SKM-1 (cell line): ENCODE results near the gene FCN3.
"Not testable (repeated sequence)": the region's sequence is repeated elsewhere in the genome, so short reads cannot be mapped to it uniquely, and the experiment has no call there.

ENCODE experiments used
- DNase-seq: peaks from one replicate; lab custom pipeline; 2025; ENCODE audit not compliant: unreplicated experiment; lab: John Stamatoyannopoulos, UW

The FCN3 gene

DNA sequence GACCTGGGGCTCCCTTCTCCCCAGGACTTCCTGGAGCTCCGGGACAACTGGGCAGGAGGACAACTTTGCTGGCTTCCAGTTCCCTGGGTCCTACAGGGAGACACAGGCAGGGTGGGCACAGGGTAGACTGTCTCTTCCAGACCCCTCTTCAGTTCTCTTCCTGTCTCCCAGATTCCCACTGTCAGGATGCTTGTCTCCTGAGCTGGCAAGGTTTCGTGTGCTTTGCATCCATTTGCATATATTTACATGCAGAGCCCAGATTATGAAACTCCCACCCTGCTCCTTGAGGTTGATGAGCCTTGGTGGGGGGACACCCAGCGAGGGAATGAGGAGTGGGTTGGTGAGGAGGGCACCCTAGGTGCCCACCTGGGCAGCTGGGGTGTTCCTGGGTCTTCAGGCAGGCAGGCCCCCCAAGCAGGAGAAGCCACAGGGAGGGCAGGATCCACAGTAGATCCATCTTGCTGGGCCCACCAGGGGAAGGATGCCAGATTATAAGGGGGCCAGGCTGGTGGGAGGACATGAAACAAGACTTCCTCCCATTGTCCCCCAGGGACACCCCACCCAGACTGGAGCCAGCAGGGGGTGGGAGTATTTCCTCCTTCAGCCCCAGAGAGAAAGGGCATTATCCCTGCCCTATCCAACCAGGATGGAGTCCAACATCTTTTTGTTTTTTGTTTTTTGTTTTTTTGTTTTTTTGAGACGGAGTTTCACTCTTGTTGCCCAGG is at the start of gene FCN3:
Gene FCN3 (minus strand): TSS at position 463 of the 725 bp plus-strand sequence. CDS start 6 bp downstream, at position 457.
- DNase-seq, result no peak

DNA sequence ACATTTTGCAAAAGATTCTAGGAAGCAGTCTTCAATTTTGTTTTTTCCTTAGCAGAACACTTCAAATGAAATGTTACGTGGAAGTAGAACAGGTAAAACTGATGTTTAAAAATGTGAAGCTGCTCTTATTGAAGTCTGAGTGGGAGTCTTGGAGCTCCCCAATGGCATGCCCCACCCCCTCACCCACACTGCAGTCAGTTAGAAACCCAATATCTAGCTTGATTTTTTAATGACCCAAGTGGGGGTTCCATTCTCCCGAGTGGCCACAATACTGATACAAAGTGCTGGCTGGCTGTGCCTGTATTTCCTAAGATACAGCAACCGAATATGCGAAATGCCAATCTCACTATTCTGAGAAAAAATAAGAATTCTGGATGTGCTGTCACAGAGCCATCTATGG is 49.1 kb upstream of the FCN3 start:
- no peak for DNase-seq

DNA sequence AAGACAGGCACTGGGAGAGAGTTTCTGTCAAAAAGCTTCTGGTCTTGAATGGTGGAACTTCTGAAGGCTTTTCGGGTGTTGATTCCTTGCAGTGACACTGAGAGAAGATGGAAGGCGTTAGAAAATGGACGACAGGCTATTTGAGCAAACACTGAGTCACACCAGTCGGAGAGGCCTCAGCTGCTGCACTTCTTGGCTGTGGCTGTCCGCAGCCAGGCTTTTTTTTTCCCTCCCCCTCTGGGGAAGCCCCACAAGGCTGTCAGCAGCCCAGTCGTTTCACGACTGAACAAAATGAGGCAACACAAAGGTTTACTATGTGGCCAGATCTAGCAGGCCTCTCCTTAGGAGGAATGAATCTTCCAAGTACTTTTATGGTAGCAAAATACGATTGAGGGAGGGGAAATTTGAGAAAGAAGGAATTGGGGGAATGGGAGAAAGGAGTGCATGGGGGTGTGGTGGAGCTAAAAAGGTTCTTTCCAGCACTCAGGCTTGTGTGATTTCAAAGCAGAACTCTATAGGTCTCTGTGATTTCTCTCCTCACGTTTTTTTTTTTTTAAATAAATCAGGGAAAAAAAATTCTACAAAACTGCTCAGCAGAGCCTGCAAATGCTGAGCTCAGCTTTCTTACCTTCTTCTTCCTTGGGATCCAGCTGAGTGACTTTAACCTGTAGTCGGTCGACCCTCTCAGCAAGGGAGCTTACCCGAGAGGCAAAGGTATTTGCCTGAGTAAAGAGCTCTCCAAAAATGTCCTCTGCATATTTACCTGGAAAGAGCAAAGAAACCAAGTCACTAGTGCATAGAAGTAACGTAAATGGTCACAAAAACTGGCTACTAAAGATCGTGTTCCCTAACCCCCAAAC is 43.9 kb upstream of the FCN3 start:
- DNase-seq, result no peak

DNA sequence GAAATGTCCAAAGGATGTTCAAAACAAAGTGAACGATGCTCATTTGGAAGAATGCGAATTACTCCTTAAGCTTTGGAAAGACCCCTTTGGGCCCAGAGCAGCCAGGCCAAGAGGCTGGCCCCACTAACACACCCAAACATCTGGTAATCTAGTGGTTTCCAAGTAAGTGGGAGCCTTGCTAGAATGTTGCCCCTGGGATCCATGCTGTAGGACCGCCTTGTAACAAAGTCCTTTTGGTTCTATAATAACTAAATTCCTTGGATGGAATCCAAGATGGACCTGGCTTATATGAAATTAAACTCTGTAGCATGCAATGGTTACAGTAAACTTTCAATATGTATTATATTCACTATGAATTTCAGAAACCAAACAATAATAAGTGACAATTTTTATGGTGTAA is 43.1 kb upstream of the FCN3 start:
- DNase-seq, result no peak

DNA sequence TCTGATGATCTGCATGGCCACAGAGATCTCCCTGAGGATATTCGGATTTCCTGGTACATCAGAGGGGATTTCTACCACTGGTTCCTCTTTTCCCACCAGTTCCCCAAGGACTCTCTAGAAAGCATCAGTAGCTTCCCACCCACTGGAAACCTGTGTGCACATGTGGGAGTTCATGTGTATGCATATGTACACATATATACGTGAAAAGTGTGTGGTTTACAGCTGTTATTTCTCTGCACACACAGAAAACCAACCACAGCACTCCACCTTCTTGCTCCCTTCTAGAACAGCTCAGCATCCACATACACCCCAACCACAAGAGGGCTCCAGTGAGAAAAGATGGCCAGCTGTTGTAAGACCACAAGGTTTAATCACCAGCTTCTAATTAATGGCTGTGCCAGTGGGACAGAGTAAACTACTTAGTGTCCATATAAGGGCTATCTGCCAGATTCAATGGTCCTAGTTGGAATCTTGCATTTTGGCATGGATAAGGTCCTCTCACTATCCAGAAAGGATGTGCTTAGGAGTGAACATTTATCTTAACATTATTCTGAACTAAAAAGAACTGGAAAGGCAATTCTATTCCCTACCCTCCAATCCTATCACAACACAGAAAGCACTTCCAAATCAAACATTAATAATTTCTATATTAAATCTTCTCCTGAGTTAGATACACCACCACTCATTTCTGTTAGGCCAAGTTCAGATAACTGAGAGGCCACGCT is 41.9 kb upstream of the FCN3 start:
- no peak for DNase-seq

DNA sequence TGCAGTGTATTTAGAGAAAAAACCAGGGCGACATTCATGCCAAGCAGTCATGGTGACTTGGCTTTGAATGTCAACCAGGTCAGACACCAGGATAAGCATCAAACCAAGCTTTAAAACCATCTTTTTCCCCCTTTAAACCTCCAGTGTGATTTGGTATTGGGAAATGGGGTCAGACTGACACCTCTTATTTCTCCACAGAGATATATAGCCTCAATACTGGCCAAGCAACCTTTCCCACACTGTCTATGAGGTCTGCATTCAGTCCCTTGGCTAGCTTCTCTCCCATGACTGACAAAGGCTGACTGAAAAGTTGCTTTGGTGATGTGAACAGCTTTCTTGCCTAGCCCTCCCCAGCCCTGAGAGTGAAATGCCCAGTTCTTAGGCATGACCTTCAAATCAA is 39.5 kb upstream of the FCN3 start:
- no peak for DNase-seq

DNA sequence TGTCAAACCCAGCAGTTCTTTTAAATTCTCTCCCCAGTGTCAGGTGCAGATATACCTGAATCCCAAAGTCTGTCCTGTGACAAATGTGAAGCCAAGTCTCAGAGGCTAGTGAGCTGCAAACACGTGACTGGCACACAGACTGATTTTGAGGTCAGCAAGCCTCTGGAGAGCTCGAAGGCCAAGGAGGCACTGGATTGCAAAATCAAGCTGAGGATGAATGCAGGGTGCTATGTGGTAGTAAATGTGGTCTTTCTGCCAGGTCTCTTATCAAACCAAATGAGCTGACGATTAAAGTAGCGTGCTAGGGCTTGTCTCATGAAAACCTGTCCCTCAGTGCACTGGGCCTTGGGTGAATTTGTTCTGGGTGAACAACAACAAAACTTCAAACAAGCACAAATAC is 38.4 kb upstream of the FCN3 start:
- DNase-seq, result no peak

DNA sequence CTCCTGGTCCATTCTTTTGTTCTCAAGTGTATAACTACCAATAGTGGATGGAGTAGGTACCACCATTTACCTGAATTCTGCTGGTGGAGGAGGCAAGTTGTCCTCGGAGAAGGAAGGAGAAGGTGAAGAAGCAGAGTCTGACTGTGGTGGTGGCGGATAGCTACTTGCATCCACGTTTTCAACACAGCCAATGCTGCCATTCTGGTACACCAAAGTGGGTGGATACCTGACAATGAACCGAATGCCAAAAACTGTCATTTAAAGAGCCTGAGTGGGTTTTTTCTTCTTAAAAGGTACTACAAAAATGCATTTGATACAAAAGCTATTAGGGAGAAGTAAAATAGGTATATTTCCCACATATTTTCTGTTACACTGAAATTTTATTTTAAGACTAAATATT is 37.9 kb upstream of the FCN3 start:
- no peak for DNase-seq

DNA sequence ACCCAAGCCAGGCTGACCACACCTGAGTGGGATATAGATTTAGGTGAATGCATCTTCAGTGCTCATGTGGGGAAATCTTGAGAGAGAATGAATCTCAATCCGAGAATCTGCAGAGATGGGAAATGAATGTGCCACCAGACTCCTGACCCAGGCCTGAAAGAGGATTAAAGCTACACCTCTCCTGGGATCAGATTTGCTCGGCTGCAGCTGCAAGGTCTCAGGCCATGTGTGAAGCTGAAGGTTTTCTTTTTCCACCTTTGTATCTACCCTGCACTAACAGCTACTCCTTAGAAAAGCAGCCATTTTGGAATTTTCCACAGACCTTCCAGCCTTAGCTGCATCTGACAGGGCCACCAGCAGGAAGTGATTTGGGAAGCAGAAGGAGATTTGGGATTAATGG is 36.1 kb upstream of the FCN3 start:
- DNase-seq, result no peak

DNA sequence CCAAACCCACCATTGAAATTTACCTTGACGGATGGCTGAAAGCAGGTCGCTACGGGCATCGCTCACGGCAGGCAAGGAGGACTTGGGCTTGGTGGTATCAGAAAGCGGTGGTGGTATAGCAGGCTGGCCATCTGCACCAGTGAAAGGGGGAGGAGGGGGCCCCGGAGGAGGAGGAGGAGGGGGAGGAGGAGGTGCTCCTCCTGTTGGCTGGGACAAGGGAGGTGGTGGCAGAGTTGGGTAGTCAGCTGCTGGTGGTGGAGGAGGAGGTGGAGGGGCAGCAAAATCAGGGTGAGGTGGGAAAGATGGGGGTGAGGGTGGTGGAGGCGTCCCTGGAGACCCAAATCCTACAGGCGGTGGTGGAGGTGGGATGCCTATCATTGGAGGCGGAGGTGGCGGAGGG is 35.0 kb upstream of the FCN3 start:
- no peak for DNase-seq

DNA sequence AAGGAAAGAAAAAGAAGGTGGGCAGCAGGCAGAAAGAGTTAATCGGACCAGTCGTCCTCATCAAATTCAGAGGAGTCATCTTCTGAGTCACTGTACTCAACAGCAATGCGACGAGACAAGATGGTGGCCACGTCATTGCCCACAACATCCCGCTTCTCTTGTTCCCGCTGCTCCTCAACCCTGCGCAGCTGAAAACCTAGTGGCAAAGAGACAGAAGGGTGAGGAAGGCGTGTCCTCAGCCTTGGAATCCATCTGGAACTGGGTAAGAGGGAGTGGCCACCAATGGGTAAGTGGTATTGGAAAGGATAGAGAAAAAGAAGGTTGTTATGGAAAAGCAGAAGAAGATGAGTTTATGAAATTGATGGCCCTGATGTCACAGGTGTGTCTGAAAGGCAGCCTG is 33.5 kb upstream of the FCN3 start:
- DNase-seq, result no peak

DNA sequence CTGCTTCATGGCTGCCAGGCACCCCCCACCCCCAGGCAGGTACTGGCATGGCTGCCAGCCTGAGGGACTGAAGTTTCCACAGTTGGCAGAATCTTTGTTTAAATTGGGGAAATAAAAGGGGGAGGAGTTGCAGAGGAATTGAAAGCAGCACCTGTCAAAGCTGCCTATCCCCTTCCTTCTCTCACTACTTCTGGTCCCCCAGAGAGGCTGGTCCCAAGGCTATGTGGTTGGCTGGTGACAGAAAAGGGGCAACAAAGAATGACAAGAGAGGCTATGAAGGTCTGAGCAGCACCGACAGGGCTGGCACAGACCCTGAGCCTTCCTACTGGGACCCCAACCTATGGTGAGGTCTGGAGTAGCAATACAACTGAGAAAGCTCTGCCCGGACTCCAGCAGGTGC is 32.2 kb upstream of the FCN3 start:
- not testable (repeated sequence) for DNase-seq

DNA sequence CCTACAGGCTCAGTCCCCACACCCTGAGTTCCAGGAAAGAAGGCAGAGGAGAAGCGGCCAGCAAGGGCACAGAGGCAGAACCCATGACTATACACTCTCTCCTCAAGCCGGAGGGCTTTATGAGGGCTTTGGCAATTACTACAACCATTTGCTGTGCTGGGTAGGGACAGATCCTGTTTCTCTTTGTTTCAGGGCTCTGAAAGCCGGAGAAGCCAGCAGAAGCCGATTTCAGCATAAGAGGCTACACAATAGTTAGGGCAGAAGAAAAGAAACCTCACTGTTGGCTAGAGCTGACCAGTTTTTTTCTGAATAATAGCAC is 31.7 kb upstream of the FCN3 start:
- DNase-seq, result no peak

DNA sequence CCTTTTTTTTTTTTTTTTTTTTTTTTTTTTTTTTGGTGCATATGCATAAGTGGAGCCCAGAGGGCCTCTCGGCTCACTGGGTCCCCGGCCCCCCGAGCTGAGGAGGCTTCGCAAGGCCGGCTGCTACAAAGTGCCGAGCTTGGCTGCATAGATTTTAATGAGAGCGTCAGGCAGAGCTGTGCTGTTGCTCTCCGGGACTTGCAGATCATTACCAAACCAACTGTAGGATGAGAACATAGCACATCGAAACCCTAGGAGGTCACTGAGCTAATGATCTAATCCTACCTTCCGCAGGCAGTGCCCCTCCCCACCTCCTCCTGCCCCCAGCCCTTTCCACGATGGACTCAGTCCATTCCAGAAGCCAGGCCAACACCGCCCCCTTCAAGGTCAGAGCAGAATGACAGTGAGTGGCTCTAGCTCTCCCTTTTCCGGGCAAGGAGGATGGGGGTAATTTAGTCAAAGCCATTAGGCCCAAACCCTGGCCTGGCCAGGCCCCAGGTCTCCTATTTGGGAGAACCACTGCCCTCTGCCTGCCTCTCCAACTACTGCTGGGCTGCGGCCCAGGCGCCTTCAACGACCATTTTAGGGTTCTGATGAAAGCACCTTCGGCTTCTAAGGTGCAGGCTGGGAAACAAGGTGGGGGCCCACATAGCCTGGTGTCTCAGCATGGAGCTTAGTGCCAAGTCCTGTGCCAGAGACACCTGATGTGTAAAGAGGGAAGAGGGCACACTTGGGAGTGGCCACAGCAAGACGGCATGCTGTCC is 31.2 kb upstream of the FCN3 start:
- DNase-seq, result not testable (repeated sequence)

DNA sequence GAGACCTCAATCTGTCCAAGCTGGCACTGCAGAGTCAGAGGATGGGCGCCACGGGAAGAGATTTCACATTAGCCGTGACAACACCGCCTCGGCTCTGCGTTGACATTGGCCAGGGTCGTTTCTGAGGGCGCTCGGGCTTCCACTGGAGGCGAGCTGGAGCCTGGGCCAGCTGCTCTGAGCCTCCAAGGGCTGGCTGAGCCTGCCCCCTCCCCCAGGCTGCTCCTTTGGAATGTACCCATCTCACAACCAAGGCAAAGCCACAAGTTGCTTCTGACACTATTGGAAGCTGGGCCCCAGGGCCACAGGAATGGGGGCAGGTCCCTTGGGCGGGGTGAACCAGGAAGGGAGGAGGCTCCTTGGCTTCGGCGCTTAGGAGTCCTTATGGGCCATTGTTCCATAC is 30.4 kb upstream of the FCN3 start:
- no peak for DNase-seq

DNA sequence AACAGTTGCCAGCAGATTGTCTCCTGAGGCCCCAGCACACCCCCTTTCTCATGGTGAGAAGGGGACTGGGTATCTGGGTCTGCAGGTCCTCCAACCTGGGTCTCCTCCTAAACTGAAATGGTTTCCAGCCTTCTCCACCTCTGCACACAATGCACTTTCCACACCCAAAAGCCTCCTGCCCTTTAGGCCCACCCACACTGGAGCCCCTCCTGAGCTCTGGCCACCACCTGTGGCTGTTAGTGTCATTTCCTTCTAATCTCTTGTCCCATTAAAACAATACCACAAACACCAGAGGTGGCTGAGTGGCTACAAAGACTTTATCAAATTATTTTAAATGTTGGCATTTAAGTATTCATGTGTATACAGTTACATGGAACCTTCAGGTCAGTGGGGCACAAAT is 29.3 kb upstream of the FCN3 start:
- no peak for DNase-seq

DNA sequence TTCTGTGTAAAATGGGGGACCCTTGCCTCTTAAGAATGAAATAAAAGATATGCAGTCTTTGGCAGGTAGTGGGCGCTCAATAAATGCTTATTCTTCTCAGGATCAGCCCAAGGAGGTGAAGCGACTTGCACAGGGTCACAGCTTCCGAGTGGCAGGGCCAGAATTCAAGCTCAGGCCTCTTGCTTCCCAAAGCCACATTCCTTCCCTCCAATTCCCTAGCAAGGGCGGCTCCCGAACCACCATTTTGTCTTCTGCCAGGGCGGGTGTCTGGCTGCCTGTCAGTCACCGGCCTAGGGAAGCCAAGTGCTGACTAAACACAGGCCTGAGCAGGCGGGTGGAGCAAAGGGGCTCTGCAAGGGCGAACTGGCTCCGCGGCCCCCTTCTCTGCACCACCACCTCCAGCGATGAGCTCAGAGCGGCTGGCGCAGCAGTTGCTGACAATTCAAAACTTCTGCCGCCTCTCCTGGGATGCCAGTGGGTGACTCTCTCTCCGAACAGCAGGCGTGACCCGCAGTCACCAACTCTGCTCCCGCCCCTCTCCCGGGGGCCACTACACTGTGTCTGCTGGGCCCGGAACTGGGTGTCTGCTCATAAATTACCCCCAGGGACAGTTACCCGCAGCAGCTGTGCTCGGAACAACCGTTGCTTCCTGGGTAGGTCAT is 28.6 kb upstream of the FCN3 start:
- no peak for DNase-seq

DNA sequence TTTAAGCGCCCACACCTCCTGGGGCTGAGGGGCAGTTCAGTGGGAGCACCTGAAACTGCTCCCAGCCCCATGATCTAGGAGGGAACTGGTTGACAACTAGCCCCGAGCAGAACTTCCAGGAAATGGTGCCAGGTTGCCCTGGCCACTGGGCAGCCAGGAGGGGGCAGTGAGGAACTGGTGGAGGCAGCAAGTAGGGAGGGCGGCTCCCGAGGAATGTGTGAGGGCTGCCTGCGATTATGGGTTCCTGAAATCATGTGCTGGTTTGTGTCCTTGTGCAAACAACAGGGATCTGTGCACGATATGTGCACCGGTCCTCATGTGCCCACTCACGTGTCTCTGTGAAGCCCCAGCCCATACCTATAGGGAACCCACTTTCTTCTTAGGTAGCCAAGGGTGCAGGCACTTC is 27.7 kb upstream of the FCN3 start:
- DNase-seq, result no peak

DNA sequence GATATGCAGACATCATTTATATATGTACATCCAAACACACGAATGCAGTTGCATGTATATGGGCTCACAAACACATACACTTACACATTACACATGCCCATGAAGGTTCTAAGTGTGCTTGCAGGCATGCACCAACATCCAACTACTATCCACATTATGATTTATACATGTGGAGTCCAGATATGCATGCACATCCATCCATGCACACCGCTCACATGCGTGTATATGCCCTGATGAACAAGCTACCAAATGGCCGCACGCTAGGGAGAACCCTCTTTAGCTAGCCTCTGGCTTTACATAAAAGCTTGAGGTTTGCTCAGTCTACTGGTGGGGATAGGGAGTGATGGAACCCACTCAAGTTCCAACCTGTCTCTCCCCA is 26.3 kb upstream of the FCN3 start:
- no peak for DNase-seq

DNA sequence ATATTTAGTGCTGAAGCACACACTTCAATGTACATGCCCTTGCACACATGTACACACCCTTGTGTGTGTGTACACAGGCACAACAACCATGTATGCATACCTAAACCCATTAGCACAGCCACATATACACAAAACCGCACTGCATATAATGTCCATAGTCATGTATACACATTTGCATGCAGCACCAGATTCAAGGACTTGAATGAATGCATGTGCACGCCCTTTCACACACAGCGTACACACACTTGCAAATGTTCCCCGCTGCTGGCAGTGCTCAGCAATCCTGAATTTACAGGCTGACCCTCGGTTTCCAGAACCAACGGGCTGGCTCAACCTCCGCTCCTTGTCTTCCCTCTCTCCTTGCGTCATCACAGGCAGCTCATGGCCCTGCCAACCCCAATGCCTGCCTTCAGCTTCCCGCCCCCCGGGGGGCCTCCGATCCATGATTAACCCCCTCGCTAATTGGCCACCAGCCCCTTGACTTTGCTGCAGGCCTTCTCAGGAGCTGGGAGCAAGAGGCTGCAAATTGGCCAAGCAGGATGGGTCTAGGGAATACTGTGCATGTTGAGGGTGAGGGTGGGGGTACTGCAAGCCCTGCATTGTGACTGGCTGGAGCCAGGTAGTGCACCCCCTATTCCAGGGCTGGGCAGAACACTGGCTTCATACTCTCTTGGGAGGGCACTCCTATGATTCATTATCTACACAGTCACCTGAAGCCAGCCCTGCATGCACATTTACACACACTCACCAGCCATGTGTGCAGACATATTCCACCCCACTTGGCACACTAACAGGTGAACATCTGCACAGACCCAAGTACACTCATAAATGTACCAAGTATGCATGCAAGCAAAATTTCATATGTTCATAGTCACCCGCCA is 25.7 kb upstream of the FCN3 start:
- no peak for DNase-seq
